K562 (cell line): ENCODE results near the gene BCAM. TPM values are rescaled to one million over a fixed set of nuclear protein-coding genes. Genes with fewer than 3 reads are reported as not detected.

Experiments
- BRCA1 ChIP-seq, 2 experiments: fragments of 450-650 bp in 1 of 2; sonication (generic) in 1 of 2; formaldehyde crosslinking in 1 of 2; IDR thresholded peaks; 2 replicates each; pipeline versions ENCODE4 v1.5.0 to v1.6.1; 2017 to 2020; ENCODE audit warnings: mild to moderate bottlenecking in 1 of 2, missing genetic modification reagents in 1 of 2
- CAMTA2 ChIP-seq: fragments of 250-450 bp; sonication (Bioruptor Pico); conservative IDR thresholded peaks from 2 replicates; pipeline ENCODE4 v1.5.1; 2022
- CCAR2 ChIP-seq: fragments of 200-400 bp; formaldehyde crosslinking; IDR thresholded peaks from 2 replicates; pipeline ENCODE4 v1.6.1; 2017; ENCODE audit warnings: mild to moderate bottlenecking, low read depth, low read length
- CREB3 ChIP-seq: fragments of 450-650 bp; conservative IDR thresholded peaks from 2 replicates; pipeline ENCODE4 v1.6.1; 2016; ENCODE audit warnings: missing genetic modification characterization, low read depth, mild to moderate bottlenecking, missing compliant biosample characterization, moderate library complexity
- CTCF ChIP-seq, 3 experiments: IDR thresholded peaks in 2 of 3; conservative IDR thresholded peaks in 1 of 3; 2 replicates each; pipeline ENCODE4 v1.5.1; 2011 to 2012; ENCODE audit warnings: low read length in 3 of 3, mild to moderate bottlenecking in 3 of 3, control low read depth in 2 of 3, improper control_type of control experiment in 1 of 3, inconsistent platforms in 1 of 3, low read depth in 1 of 3, mixed read lengths in 1 of 3, moderate library complexity in 1 of 3; ENCODE audit not compliant: insufficient read depth in 2 of 3
- ELF1 ChIP-seq: fragments of 200-800 bp; sonication (Bioruptor generic); IDR thresholded peaks from 2 replicates; pipeline ENCODE4 v1.6.1; 2016; ENCODE audit warnings: missing genetic modification characterization, missing compliant biosample characterization
- ESRRA ChIP-seq: fragments of 450-650 bp; IDR thresholded peaks from 2 replicates; pipeline ENCODE4 v1.6.1; 2014; ENCODE audit warnings: low read depth, mild to moderate bottlenecking, moderate library complexity, borderline replicate concordance
- FOXJ3 ChIP-seq: sonication (generic); formaldehyde crosslinking; IDR thresholded peaks from 2 replicates; pipeline ENCODE4 v1.4.0; 2020; ENCODE audit warnings: mild to moderate bottlenecking, missing genetic modification reagents
- GTF2B ChIP-seq: IDR thresholded peaks from 2 replicates; pipeline ENCODE4 v1.6.1; 2011; ENCODE audit not compliant: insufficient read length; ENCODE audit errors: extremely low read depth
- NBN ChIP-seq: fragments of 450-650 bp; IDR thresholded peaks from 2 replicates; pipeline ENCODE4 v1.6.1; 2016; ENCODE audit warnings: low read depth, mild to moderate bottlenecking
- PBX2 ChIP-seq, 2 experiments: IDR thresholded peaks in 1 of 2; conservative IDR thresholded peaks in 1 of 2; 2 replicates each; pipeline ENCODE4 v1.6.1; 2016; ENCODE audit warnings: low read depth in 2 of 2, mild to moderate bottlenecking in 1 of 2, missing compliant biosample characterization in 1 of 2, missing genetic modification characterization in 1 of 2, moderate library complexity in 1 of 2
- SIN3A ChIP-seq, 2 experiments: fragments of 150-350 bp in 1 of 2; IDR thresholded peaks; 2 replicates each; pipeline ENCODE4 v1.6.1; 2011 to 2016; ENCODE audit warnings: borderline replicate concordance in 2 of 2, low read depth in 2 of 2, low read length in 2 of 2, mild to moderate bottlenecking in 2 of 2, moderate library complexity in 2 of 2; ENCODE audit not compliant: control insufficient read depth in 1 of 2
- SMAD4 ChIP-seq: fragments of 250-450 bp; sonication (Bioruptor Pico); conservative IDR thresholded peaks from 2 replicates; pipeline ENCODE4 v1.8.0; 2021; ENCODE audit warnings: inconsistent platforms, mild to moderate bottlenecking, moderate library complexity
- ZNF165 ChIP-seq: fragments of 250-450 bp; sonication (Bioruptor Pico); IDR thresholded peaks from 2 replicates; pipeline ENCODE4 v1.4.0; 2020; ENCODE audit warnings: borderline replicate concordance
- ZNF175 ChIP-seq: fragments of 200-800 bp; sonication (Bioruptor generic); IDR thresholded peaks from 2 replicates; pipeline ENCODE4 v1.6.1; 2016; ENCODE audit warnings: low read depth, mild to moderate bottlenecking, missing genetic modification characterization, missing compliant biosample characterization
- ZNF274 ChIP-seq: IDR thresholded peaks from 2 replicates; pipeline ENCODE4 v1.6.1; 2011; ENCODE audit warnings: low read depth, mild to moderate bottlenecking, low read length, moderate library complexity, borderline replicate concordance
- ZNF347 ChIP-seq: fragments of 450-650 bp; formaldehyde crosslinking; IDR thresholded peaks from 2 replicates; pipeline ENCODE4 v1.4.0; 2020; ENCODE audit warnings: low read depth, mild to moderate bottlenecking, moderate library complexity
- ZNF384 ChIP-seq: IDR thresholded peaks from 2 replicates; pipeline ENCODE4 v1.6.1; 2012; ENCODE audit warnings: low read depth, low read length, improper control_type of control experiment
- ZNF76 ChIP-seq: fragments of 250-450 bp; sonication (Bioruptor Pico); IDR thresholded peaks from 2 replicates; pipeline ENCODE4 v1.4.0; 2020; ENCODE audit warnings: mild to moderate bottlenecking, moderate library complexity, borderline replicate concordance
- ZNF764 ChIP-seq: fragments of 250-450 bp; sonication (Bioruptor Pico); IDR thresholded peaks from 2 replicates; pipeline ENCODE4 v1.4.0; 2020; ENCODE audit warnings: low read depth, mild to moderate bottlenecking, moderate library complexity
- polyA plus RNA-seq, 8 experiments: library from polyadenylated mRNA; depleted of rRNA in 4 of 8; stranded (reverse) in 5 of 8; unstranded in 3 of 8; fragments of >200 nt; fragmentation: Nextera tagmentation in 2 of 8; fragmentation: Illumina TruSeq in 1 of 8; extraction: Ambion mirVana in 2 of 8; extraction: Trizol in 1 of 8; gene quantifications; 2 replicates each; pipeline versions ENCODE4 v1.2.1 to v1.2.3, GENCODE V29; 2011 to 2014; ENCODE audit warnings: inconsistent platforms in 1 of 8, missing spikeins in 1 of 8
- total RNA-seq, 7 experiments: library from RNA; depleted of rRNA in 6 of 7; stranded (reverse); fragments of >200 nt in 6 of 7; fragmentation: Illumina TruSeq in 2 of 7; extraction: Trizol in 2 of 7; gene quantifications; 2 replicates each; pipeline versions ENCODE4 v1.2.1 to v1.2.3, GENCODE V29; 2011 to 2021; ENCODE audit warnings: low replicate concordance in 1 of 7

Gene BCAM
- total and polyA plus RNA-seq, 9 of the 15 experiments (the other 6 are each of a cell fraction or from before 2014, with no cell fraction given): 0.07 to 1.3 (median 0.33) TPM; not detected in 2

GRCh38 chr19:44845612-44846454, 36.9 kb downstream of the BCAM start, which contains the start of gene NECTIN2 (continued):
- TF ChIP-seq BRCA1 (IDR thresholded peaks at IDR 0.05) (no peak), BRCA1 (CRISPR knock-in tag; IDR thresholded peaks at IDR 0.05) (no peak), ZNF764 (no peak), CREB3 (no peak), ZNF384 (no peak), CTCF (IDR thresholded peaks at IDR 0.05 in 2 of 3, conservative IDR thresholded peaks at IDR 0.05 in 1 of 3; ENCODE audit: insufficient read depth in 2 of 3, low read depth in 1 of 3, low read length in 3 of 3) (peak; percentile 76 to 92 (median 87)), PBX2 (CRISPR knock-in tag; IDR thresholded peaks at IDR 0.05; ENCODE audit: low read depth) (no peak), PBX2 (tag; conservative IDR thresholded peaks at IDR 0.05; ENCODE audit: low read depth) (no peak), GTF2B (no peak), ZNF274 (no peak), ZNF76 (no peak), NBN (peak; percentile 91), ZNF175 (no peak), SMAD4 (peak; percentile 46; the same call in 1 of the 2 replicates), ZNF347 (CRISPR knock-in tag) (no peak), CCAR2 (no peak), ESRRA (peak; percentile 77), ZNF165 (CRISPR knock-in tag) (0 out of 2 replicates have a peak, but pooled peaks have one; percentile 59), SIN3A (IDR thresholded peaks at IDR 0.05; ENCODE audit: borderline replicate concordance in 2 of 2, control insufficient read depth in 1 of 2, low read depth in 2 of 2, low read length in 2 of 2) (peak; percentile 10 to 28; a peak in 2 of 4 replicates), ELF1 (tag) (no peak), FOXJ3 (CRISPR knock-in tag) (no peak), CAMTA2 (CRISPR knock-in tag) (no peak)
